IPS-20b (cell line): ENCODE results near the gene BORA.

Source experiments
- H3K27ac ChIP-seq: one replicate; pipeline ENCODE4 v1.5.1; 2013; ENCODE audit warnings: low read length
- H3K27me3 ChIP-seq: 2 replicates; pipeline ENCODE4 v1.6.1; 2013; ENCODE audit warnings: mild to moderate bottlenecking, low read length, inconsistent platforms; ENCODE audit not compliant: insufficient read depth
- H3K36me3 ChIP-seq: 2 replicates; pipeline ENCODE4 v1.6.1; 2013; ENCODE audit warnings: low read depth, mild to moderate bottlenecking, inconsistent platforms, low read length, moderate library complexity; ENCODE audit not compliant: insufficient read depth
- H3K4me1 ChIP-seq: 2 replicates; pipeline ENCODE4 v1.6.1; 2013; ENCODE audit warnings: mild to moderate bottlenecking, control low read depth, inconsistent platforms, low read length, moderate library complexity; ENCODE audit not compliant: insufficient read depth
- H3K4me3 ChIP-seq: 2 replicates; pipeline ENCODE4 v1.5.1; 2013; ENCODE audit warnings: mild to moderate bottlenecking, low read length, inconsistent platforms
- H3K9ac ChIP-seq: 2 replicates; pipeline ENCODE4 v1.6.1; 2013; ENCODE audit warnings: low read depth, mild to moderate bottlenecking, inconsistent platforms, low read length, moderate library complexity
- H3K9me3 ChIP-seq: 2 replicates; pipeline ENCODE4 v1.6.1; 2013; ENCODE audit warnings: mild to moderate bottlenecking, low read depth, low read length, inconsistent platforms; ENCODE audit not compliant: insufficient read depth

Gene BORA

GRCh38 chr13:72727417-72728289, at the start of gene BORA, which contains the start of gene MZT1:
Gene BORA, plus strand, starts transcription at chr13:72727923. Its CDS starts 1,018 bp downstream, at chr13:72728941.
Gene MZT1, minus strand, starts transcription at chr13:72727629. Its CDS starts 27 bp downstream, at chr13:72727602.
- Histone ChIP-seq H3K27me3 (no peaks in the 10 kb centered on the region), H3K36me3 (peaks cover 47% of the 10 kb centered on the region), H3K4me1 (no peaks in the 10 kb centered on the region; the same call in 1 of the 2 replicates), H3K27ac (peak within 1 kb of the TSS; percentile 40), H3K4me3 (peak within 1 kb of the TSS; percentile 89), H3K9me3 (no peaks in the 10 kb centered on the region), H3K9ac (peak within 1 kb of the TSS; percentile 91)

DNA sequence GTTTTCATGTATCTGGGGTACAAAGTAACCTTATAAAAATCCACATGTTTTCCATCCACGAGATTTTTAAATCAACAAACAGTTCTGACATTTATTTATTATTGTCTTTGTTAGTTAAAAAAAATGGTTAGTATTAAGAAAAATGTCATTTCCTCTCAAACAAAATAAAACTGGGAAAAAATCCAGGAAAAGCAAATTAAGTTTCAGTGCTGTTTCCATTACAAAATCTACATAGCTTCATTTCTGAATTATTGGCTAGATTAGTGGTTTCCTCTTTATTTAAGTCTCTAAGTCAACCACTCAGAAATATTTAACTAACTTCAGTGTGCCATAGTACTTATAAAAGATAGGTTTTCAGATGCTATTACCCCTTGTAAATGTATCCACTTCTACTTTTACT, 49.4 kb upstream of the BORA start:
- no peaks in the 10 kb centered on the region for H3K4me1 ChIP-seq
- H3K9ac ChIP-seq: no peak overlapping the region
- no peak overlapping the region for H3K27ac ChIP-seq
- no peaks in the 10 kb centered on the region for H3K9me3 ChIP-seq
- no peak overlapping the region for H3K4me3 ChIP-seq
- no peaks in the 10 kb centered on the region for H3K27me3 ChIP-seq
- no peaks in the 10 kb centered on the region for H3K36me3 ChIP-seq

GRCh38 chr13:72680353-72680752, 47.4 kb upstream of the BORA start:
- H3K9me3 ChIP-seq: no peaks in the 10 kb centered on the region
- no peaks in the 10 kb centered on the region for H3K36me3 ChIP-seq
- no peak overlapping the region for H3K27ac ChIP-seq
- no peak overlapping the region for H3K9ac ChIP-seq
- H3K4me3 ChIP-seq: no peak overlapping the region
- H3K4me1 ChIP-seq: no peaks in the 10 kb centered on the region
- H3K27me3 ChIP-seq: no peaks in the 10 kb centered on the region

GRCh38 chr13:72686766-72687165, 41.0 kb upstream of the BORA start:
- H3K27ac ChIP-seq: no peak overlapping the region
- no peak overlapping the region for H3K4me3 ChIP-seq
- no peak overlapping the region for H3K9ac ChIP-seq
- H3K36me3 ChIP-seq: no peaks in the 10 kb centered on the region
- H3K27me3 ChIP-seq: no peaks in the 10 kb centered on the region
- H3K4me1 ChIP-seq: no peaks in the 10 kb centered on the region
- no peaks in the 10 kb centered on the region; the same call in 1 of the 2 replicates for H3K9me3 ChIP-seq

DNA sequence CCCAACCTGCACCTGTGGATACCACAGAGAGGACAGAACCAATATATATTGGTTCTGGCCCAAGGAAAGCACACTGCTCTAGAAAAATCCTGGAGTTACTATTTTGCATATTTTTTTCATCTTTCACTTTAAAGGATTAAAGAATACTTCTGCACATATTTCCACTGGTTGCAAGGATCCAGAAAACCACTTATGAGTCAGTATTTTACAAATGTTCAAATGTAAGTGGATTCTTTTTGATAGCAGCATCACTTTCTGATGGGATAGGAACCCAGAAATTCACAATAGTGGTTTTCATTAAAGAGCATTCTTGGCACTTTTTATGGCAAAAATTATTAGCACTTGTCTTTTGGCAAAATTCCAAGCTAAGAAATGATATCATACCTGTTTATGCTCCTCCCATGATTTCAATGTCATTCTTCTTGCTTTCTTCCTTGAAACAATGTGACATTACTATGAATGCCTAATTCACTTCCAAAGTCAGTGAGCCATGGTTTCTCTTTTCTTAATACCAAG, 38.5 kb upstream of the BORA start:
- Histone ChIP-seq H3K9me3 (peaks cover 22% of the 10 kb centered on the region), H3K4me3 (no peak overlapping the region), H3K9ac (no peak overlapping the region), H3K27ac (no peak overlapping the region), H3K4me1 (no peaks in the 10 kb centered on the region), H3K36me3 (no peaks in the 10 kb centered on the region; the same call in 1 of the 2 replicates), H3K27me3 (no peaks in the 10 kb centered on the region)

GRCh38 chr13:72692884-72693514, 34.7 kb upstream of the BORA start:
- Histone ChIP-seq H3K9ac (no peak overlapping the region), H3K27me3 (no peaks in the 10 kb centered on the region), H3K4me3 (no peak overlapping the region), H3K9me3 (peaks cover 24% of the 10 kb centered on the region), H3K4me1 (no peaks in the 10 kb centered on the region), H3K27ac (no peak overlapping the region), H3K36me3 (no peaks in the 10 kb centered on the region; the same call in 1 of the 2 replicates)

DNA sequence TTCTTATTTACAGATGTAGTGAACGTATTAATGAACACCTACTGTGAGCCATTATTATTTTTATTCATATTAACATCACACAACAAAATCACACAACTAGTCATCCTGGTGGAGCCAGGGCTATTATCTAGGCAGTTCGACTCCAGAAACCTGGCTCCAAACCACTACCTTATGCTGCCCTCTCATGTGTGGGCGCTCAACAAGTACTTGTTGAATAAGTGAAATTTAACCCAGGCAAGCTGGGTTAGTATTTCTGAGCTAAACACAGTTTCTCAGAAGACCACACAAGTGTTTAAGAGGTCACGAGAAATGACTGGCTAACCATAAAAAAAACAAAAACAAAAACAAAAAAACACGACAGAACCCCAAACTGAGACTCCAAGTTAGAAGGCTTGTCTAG, 33.9 kb upstream of the BORA start:
- H3K27ac ChIP-seq: no peak overlapping the region
- H3K9ac ChIP-seq: no peak overlapping the region
- H3K27me3 ChIP-seq: no peaks in the 10 kb centered on the region
- no peak overlapping the region for H3K4me3 ChIP-seq
- H3K4me1 ChIP-seq: no peaks in the 10 kb centered on the region
- H3K36me3 ChIP-seq: no peaks in the 10 kb centered on the region; the same call in 1 of the 2 replicates
- peaks cover 24% of the 10 kb centered on the region for H3K9me3 ChIP-seq

GRCh38 chr13:72694314-72694713, 33.4 kb upstream of the BORA start:
- Histone ChIP-seq H3K9me3 (peaks cover 24% of the 10 kb centered on the region), H3K27me3 (no peaks in the 10 kb centered on the region), H3K9ac (no peak overlapping the region), H3K4me3 (no peak overlapping the region), H3K36me3 (no peaks in the 10 kb centered on the region; the same call in 1 of the 2 replicates), H3K27ac (no peak overlapping the region), H3K4me1 (no peaks in the 10 kb centered on the region)

- peaks cover 24% of the 10 kb centered on the region for H3K9me3 ChIP-seq
- no peaks in the 10 kb centered on the region for H3K27me3 ChIP-seq
- no peak overlapping the region for H3K4me3 ChIP-seq
- H3K4me1 ChIP-seq: no peaks in the 10 kb centered on the region
- H3K9ac ChIP-seq: no peak overlapping the region
- no peaks in the 10 kb centered on the region; the same call in 1 of the 2 replicates for H3K36me3 ChIP-seq
- no peak overlapping the region for H3K27ac ChIP-seq
Observed at GRCh38 chr13:72696579-72696978, 31.1 kb upstream of the BORA start.

- no peaks in the 10 kb centered on the region for H3K27me3 ChIP-seq
- H3K4me3 ChIP-seq: no peak overlapping the region
- H3K9ac ChIP-seq: no peak overlapping the region
- peaks cover 12% of the 10 kb centered on the region for H3K9me3 ChIP-seq
- no peak overlapping the region for H3K27ac ChIP-seq
- H3K36me3 ChIP-seq: no peaks in the 10 kb centered on the region
- H3K4me1 ChIP-seq: no peaks in the 10 kb centered on the region
Observed at GRCh38 chr13:72698164-72698563, 29.6 kb upstream of the BORA start.

- Histone ChIP-seq H3K27ac (no peak overlapping the region), H3K4me1 (no peaks in the 10 kb centered on the region), H3K9ac (no peak overlapping the region), H3K36me3 (no peaks in the 10 kb centered on the region), H3K4me3 (no peak overlapping the region), H3K9me3 (no peaks in the 10 kb centered on the region), H3K27me3 (no peaks in the 10 kb centered on the region)
Observed at GRCh38 chr13:72700509-72700908, 27.2 kb upstream of the BORA start.
